OCI-LY1 (cell line): ENCODE measurements around the gene AASDH.

ENCODE experiments used
- EZH2 ChIP-seq: fragments of 200-600 bp; sonication (generic), shearing (Covaris generic); IDR thresholded peaks from 2 replicates; pipeline ENCODE4 v1.8.0; 2017; ENCODE audit warnings: borderline replicate concordance, mixed run types, mild to moderate bottlenecking, antibody characterized with exemption, low read length, moderate library complexity, mixed read lengths
- TF ChIP-seq, protein P1 (sequence below): fragments of 200-600 bp; sonication (generic), shearing (Covaris generic); IDR thresholded peaks from 2 replicates; pipeline ENCODE4 v1.5.1; 2017; ENCODE audit warnings: mild to moderate bottlenecking, antibody characterized with exemption, low read length, moderate library complexity, mixed read lengths

DNA sequence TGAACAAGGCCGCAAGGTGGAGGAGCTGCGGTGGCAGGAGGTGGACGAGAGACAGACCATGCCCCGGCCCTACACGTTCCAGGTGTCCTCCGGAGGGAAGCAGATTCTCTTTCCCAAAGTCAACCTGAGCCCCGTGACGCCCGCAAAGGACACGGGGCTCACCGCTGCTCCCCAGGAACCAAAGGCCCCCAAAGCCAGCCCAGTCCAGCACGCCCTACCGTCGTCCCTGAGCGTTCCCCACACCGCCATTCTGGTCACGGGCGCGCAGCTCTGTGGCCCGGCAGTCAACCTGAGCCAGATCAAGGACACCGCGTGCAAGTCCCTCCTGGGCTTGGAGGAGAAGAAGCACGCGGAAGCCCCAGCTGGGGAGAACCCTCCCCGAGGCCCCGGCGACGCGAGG is 72.2 kb downstream of the AASDH start:
- TF ChIP-seq EZH2, result no peak
- TF ChIP-seq, protein P1, sequence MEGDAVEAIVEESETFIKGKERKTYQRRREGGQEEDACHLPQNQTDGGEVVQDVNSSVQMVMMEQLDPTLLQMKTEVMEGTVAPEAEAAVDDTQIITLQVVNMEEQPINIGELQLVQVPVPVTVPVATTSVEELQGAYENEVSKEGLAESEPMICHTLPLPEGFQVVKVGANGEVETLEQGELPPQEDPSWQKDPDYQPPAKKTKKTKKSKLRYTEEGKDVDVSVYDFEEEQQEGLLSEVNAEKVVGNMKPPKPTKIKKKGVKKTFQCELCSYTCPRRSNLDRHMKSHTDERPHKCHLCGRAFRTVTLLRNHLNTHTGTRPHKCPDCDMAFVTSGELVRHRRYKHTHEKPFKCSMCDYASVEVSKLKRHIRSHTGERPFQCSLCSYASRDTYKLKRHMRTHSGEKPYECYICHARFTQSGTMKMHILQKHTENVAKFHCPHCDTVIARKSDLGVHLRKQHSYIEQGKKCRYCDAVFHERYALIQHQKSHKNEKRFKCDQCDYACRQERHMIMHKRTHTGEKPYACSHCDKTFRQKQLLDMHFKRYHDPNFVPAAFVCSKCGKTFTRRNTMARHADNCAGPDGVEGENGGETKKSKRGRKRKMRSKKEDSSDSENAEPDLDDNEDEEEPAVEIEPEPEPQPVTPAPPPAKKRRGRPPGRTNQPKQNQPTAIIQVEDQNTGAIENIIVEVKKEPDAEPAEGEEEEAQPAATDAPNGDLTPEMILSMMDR, result no peak
